CD14-positive monocyte (primary cell): ENCODE data around the gene RGPD4. TPM values are rescaled to one million over a fixed set of nuclear protein-coding genes. Genes with fewer than 3 reads are reported as not detected.

Experiments
- DNase-seq, 3 donors: peaks; one replicate each; pipeline ENCODE4 v3.0.0-alpha.2; 2011 to 2022
- H2AFZ ChIP-seq: 2 replicates; pipeline ENCODE4 v1.6.0; 2012; ENCODE audit warnings: mild to moderate bottlenecking, low read depth, low read length, inconsistent platforms; ENCODE audit not compliant: insufficient read depth, poor library complexity, severe bottlenecking
- H3K27ac ChIP-seq, 2 donors: 1 replicate in 1 of 2; 2 replicates in 1 of 2; pipeline ENCODE4 v1.5.1; 2012 to 2013; ENCODE audit warnings: low read length in 2 of 2, control low read depth in 1 of 2, inconsistent platforms in 1 of 2, low read depth in 1 of 2, mild to moderate bottlenecking in 1 of 2
- H3K27me3 ChIP-seq, 2 donors: one replicate each; pipeline versions ENCODE4 v1.6.0 to v1.6.1; 2011 to 2013; ENCODE audit warnings: low read length in 2 of 2; ENCODE audit not compliant: control insufficient read depth in 2 of 2, insufficient read depth in 2 of 2
- H3K36me3 ChIP-seq, 2 donors: replicated peaks in 1 of 2; 1 replicate in 1 of 2; 2 replicates in 1 of 2; pipeline versions ENCODE4 v1.5.1 to v1.6.1; 2012 to 2013; ENCODE audit warnings: low read length in 2 of 2, control low read depth in 1 of 2, inconsistent platforms in 1 of 2, mild to moderate bottlenecking in 1 of 2; ENCODE audit not compliant: insufficient read depth in 2 of 2, control insufficient read depth in 1 of 2
- H3K4me1 ChIP-seq, 2 donors: 1 replicate in 1 of 2; 2 replicates in 1 of 2; pipeline versions ENCODE4 v1.5.1 to v1.6.1; 2012 to 2013; ENCODE audit warnings: low read length in 2 of 2, control low read depth in 1 of 2, inconsistent platforms in 1 of 2, mild to moderate bottlenecking in 1 of 2, moderate library complexity in 1 of 2; ENCODE audit not compliant: insufficient read depth in 2 of 2, control insufficient read depth in 1 of 2
- H3K4me2 ChIP-seq: replicated peaks from 2 replicates; pipeline ENCODE3; 2012; ENCODE audit warnings: low read length, moderate library complexity, mild to moderate bottlenecking; ENCODE audit not compliant: poor library complexity, severe bottlenecking; ENCODE audit errors: extremely low read depth
- H3K4me3 ChIP-seq, 3 experiments: fragments of 200-600 bp in 1 of 3; sonication (generic) in 1 of 3; replicated peaks in 1 of 3; 1 replicate in 2 of 3; 2 replicates in 1 of 3; pipeline ENCODE4 v1.5.1; 2011 to 2013; ENCODE audit warnings: low read length in 3 of 3, mild to moderate bottlenecking in 3 of 3, control low read depth in 2 of 3, low read depth in 2 of 3, inconsistent platforms in 1 of 3, moderate library complexity in 1 of 3
- H3K79me2 ChIP-seq: 2 replicates; pipeline ENCODE4 v1.6.0; 2012; ENCODE audit warnings: mild to moderate bottlenecking, control low read depth, inconsistent platforms, low read length, moderate library complexity; ENCODE audit not compliant: insufficient read depth
- H3K9ac ChIP-seq: 2 replicates; pipeline ENCODE4 v1.6.0; 2017; ENCODE audit warnings: low read length, mild to moderate bottlenecking; ENCODE audit not compliant: insufficient read depth, poor library complexity, severe bottlenecking
- H3K9me3 ChIP-seq, 2 donors: replicated peaks in 1 of 2; 1 replicate in 1 of 2; 2 replicates in 1 of 2; pipeline versions ENCODE4 v1.5.1 to v1.6.1; 2012 to 2013; ENCODE audit warnings: low read length in 2 of 2, control low read depth in 1 of 2; ENCODE audit not compliant: control insufficient read depth in 1 of 2, insufficient read depth in 1 of 2
- H4K20me1 ChIP-seq: 2 replicates; pipeline ENCODE4 v1.6.0; 2012; ENCODE audit warnings: mild to moderate bottlenecking, low read length, control low read depth, moderate library complexity; ENCODE audit not compliant: insufficient read depth
- H3K27ac Mint-ChIP-seq, 7 donors: one replicate each; pipeline ENCODE4 v1.8.0; 2020; ENCODE audit warnings: mild to moderate bottlenecking in 7 of 7, mixed read lengths in 7 of 7, moderate library complexity in 6 of 7, inconsistent platforms in 2 of 7
- H3K27me3 Mint-ChIP-seq, 3 donors: one replicate each; pipeline ENCODE4 v1.8.0; 2021 to 2022; ENCODE audit warnings: low read depth in 3 of 3, mild to moderate bottlenecking in 3 of 3, mixed read lengths in 3 of 3, moderate library complexity in 3 of 3, inconsistent platforms in 1 of 3
- H3K36me3 Mint-ChIP-seq, 2 donors: one replicate each; pipeline ENCODE4 v1.8.0; 2020; ENCODE audit warnings: mixed read lengths in 2 of 2, inconsistent platforms in 1 of 2, mild to moderate bottlenecking in 1 of 2
- H3K4me1 Mint-ChIP-seq: one replicate; pipeline ENCODE4 v1.8.0; 2020; ENCODE audit warnings: mild to moderate bottlenecking, mixed read lengths
- H3K4me3 Mint-ChIP-seq, 2 donors: one replicate each; pipeline ENCODE4 v1.8.0; 2020; ENCODE audit warnings: mild to moderate bottlenecking in 2 of 2, mixed read lengths in 2 of 2, moderate library complexity in 1 of 2
- H3K9me3 Mint-ChIP-seq, 7 donors: one replicate each; pipeline ENCODE4 v1.8.0; 2020 to 2022; ENCODE audit warnings: mixed read lengths in 7 of 7, mild to moderate bottlenecking in 6 of 7, moderate library complexity in 6 of 7, inconsistent platforms in 2 of 7
- WGBS: methylation state at CpG from one replicate; pipeline ENCODE4 v1.1.5; 2013; ENCODE audit warnings: missing lambda C conversion rate; ENCODE audit not compliant: insufficient coverage; 5-methylcytosine and 5-hydroxymethylcytosine counted together
- intact Hi-C, 2 donors: fragments of 100-400 bp; cut with micrococcal nuclease; formaldehyde crosslinking; loops; one replicate each; pipeline versions ENCODE4 v1.15.0 to v1.15.1; 2023
- polyA plus RNA-seq, 3 donors: library from polyadenylated mRNA; depleted of rRNA in 1 of 3; unstranded in 2 of 3; stranded (reverse) in 1 of 3; fragments of 300-500 nt in 2 of 3; fragments of >200 nt in 1 of 3; fragmentation: Illumina TruSeq in 2 of 3; gene quantifications; 1 replicate in 2 of 3; 2 replicates in 1 of 3; pipeline ENCODE4 v1.2.3, GENCODE V29; 2012 to 2021
- TF ChIP-seq, protein P1 (sequence below): fragments of 200-600 bp; IDR thresholded peaks from one replicate; pipeline ENCODE4 v1.8.0; 2022; ENCODE audit warnings: antibody characterized with exemption, mild to moderate bottlenecking

RGPD4 gene
- polyA plus RNA-seq, 3 donors = not detected

DNA sequence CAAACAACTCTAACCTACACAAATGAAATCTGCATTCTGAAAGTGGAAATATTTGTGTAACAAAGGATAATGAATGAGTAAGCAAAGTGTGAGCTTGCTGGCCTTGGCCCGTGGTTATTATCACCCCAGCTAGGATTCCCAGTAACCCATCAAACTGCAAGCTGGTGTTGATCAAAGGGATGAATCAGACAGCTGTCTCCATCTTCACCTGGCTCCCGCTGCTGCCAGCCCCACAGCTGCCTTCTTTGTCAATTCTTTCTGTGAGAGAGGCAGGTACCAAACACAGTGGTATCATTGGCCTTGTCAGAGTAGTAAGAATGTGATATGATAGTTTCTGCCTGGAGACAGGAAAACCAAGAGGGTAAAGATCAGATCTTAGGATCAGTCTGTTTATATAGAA, 25.2 kb upstream of the RGPD4 start:
- Histone ChIP-seq H2AFZ (no peak overlapping the region), H3K27me3 (no peaks in the 10 kb centered on the region), H3K79me2 (no peaks in the 10 kb centered on the region), H3K36me3 (no peaks in the 10 kb centered on the region), H3K9me3 (peaks cover 0 to 5% of the 10 kb centered on the region in 2 donors), H3K4me3 (no peak overlapping the region), H3K27ac (no peak overlapping the region), H3K9ac (no peak overlapping the region), H3K4me1 (no peaks in the 10 kb centered on the region), H3K4me2 (no peak overlapping the region), H4K20me1 (no peaks in the 10 kb centered on the region)
- Mint-ChIP-seq H3K4me1 (no peaks in the 10 kb centered on the region), H3K4me3 (no peak overlapping the region), H3K27me3 (peaks cover 0 to 2% (median 0%) of the 10 kb centered on the region in 3 donors), H3K27ac (no peak overlapping the region), H3K36me3 (no peaks in the 10 kb centered on the region), H3K9me3 (peaks cover 0 to 11% (median 0%) of the 10 kb centered on the region in 7 donors)
- 80% methylated on average over 1 of the region's 2 CpGs for WGBS
- TF ChIP-seq, protein P1, sequence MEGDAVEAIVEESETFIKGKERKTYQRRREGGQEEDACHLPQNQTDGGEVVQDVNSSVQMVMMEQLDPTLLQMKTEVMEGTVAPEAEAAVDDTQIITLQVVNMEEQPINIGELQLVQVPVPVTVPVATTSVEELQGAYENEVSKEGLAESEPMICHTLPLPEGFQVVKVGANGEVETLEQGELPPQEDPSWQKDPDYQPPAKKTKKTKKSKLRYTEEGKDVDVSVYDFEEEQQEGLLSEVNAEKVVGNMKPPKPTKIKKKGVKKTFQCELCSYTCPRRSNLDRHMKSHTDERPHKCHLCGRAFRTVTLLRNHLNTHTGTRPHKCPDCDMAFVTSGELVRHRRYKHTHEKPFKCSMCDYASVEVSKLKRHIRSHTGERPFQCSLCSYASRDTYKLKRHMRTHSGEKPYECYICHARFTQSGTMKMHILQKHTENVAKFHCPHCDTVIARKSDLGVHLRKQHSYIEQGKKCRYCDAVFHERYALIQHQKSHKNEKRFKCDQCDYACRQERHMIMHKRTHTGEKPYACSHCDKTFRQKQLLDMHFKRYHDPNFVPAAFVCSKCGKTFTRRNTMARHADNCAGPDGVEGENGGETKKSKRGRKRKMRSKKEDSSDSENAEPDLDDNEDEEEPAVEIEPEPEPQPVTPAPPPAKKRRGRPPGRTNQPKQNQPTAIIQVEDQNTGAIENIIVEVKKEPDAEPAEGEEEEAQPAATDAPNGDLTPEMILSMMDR = no peak
- DNase-seq = no peak
- intact Hi-C loops = no loop called here

DNA sequence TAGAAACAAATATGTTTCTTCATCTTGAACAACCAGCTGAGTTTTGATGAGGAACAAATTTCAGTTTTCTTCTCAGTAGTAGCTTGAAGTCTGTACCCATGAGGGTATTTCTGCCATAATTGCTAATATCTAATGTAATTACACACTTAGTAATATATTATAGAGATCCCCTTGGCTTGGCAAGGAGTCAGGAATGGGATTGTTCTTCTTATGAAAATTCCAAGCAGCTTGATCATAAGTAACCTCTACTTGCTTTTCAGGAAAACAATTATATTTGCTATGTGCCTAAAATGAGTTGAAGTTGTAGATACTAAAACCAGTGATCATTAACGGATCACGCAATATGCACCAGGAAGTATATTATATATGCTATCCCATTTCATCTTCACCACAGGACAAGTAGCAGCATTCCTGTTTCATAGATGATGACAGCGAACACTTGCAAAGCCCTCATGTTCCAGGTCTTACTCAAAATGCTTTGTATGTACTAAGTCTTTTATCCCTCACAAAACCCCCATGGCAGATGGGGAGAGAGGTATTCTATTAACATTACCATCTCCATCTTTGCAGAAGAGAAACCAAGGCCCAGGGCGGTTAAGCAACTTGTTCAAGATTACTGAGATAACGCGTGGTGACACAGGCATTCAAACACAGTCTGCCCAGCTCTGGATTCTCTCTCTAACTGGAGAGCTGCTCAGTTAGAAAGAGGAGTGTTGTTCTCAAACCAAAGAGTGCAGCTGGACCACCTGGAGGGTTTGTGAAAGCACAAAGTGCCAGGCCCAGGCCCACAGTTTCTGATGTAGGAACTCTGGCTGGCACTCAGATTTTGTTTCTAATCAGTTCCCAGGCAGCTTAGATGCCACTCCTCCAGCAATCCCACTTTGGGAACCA, 21.8 kb upstream of the RGPD4 start:
- Mint-ChIP-seq H3K4me3 (no peak overlapping the region), H3K36me3 (no peaks in the 10 kb centered on the region), H3K27ac (no peak overlapping the region), H3K9me3 (peaks cover 0 to 9% (median 0%) of the 10 kb centered on the region in 7 donors), H3K4me1 (no peaks in the 10 kb centered on the region), H3K27me3 (no peaks in the 10 kb centered on the region)
- no peaks in the 10 kb centered on the region for H4K20me1 ChIP-seq
- TF ChIP-seq, protein P1 = no peak
- H3K27me3 ChIP-seq = no peaks in the 10 kb centered on the region
- H3K36me3 ChIP-seq = no peaks in the 10 kb centered on the region
- no peak overlapping the region for H3K4me2 ChIP-seq
- H2AFZ ChIP-seq = no peak overlapping the region
- no peak overlapping the region for H3K9ac ChIP-seq
- no peak overlapping the region for H3K27ac ChIP-seq
- H3K9me3 ChIP-seq = peaks cover 0 to 5% of the 10 kb centered on the region in 2 donors
- no peaks in the 10 kb centered on the region for H3K4me1 ChIP-seq
- 100% methylated on average over 2 of the region's 6 CpGs for WGBS
- H3K4me3 ChIP-seq = no peak overlapping the region
- no peaks in the 10 kb centered on the region for H3K79me2 ChIP-seq
- intact Hi-C loops = no loop called here
- DNase-seq = no peak
